ENCODE measurements around the gene FLACC1.

DNA sequence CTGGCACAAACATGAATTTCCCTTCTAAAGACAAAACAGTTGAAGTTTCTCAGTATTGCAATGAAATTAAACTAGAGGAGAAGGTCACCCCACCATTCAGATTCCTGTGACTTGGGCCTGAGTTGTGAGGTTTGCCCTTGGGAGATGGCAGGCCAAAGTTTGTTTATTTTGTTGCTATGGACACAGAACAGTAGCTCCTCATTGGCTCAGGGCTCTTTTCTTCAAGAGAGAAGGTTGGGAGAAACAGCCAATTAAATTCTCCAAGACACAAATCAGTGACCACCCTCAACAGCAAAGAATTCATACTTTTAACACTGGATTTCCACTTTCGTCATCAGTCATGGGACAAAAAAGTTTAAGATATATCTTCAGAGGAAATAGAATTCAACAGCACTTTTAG, at the start of gene FLACC1:
- TF ChIP-seq, protein P1, sequence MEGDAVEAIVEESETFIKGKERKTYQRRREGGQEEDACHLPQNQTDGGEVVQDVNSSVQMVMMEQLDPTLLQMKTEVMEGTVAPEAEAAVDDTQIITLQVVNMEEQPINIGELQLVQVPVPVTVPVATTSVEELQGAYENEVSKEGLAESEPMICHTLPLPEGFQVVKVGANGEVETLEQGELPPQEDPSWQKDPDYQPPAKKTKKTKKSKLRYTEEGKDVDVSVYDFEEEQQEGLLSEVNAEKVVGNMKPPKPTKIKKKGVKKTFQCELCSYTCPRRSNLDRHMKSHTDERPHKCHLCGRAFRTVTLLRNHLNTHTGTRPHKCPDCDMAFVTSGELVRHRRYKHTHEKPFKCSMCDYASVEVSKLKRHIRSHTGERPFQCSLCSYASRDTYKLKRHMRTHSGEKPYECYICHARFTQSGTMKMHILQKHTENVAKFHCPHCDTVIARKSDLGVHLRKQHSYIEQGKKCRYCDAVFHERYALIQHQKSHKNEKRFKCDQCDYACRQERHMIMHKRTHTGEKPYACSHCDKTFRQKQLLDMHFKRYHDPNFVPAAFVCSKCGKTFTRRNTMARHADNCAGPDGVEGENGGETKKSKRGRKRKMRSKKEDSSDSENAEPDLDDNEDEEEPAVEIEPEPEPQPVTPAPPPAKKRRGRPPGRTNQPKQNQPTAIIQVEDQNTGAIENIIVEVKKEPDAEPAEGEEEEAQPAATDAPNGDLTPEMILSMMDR (IDR thresholded peaks at IDR 0.05), result no peak
- no peak for TF ChIP-seq POLR2A (IDR thresholded peaks at IDR 0.05)

Data from right lobe of liver (tissue), 4 donors.